Activated T-cell treated with anti-CD3 and anti-CD28 coated beads for 4 hours (primary cell): Measurements from ENCODE around the gene ADRA2A.

Experiments used
- DNase-seq: peaks from one replicate; pipeline ENCODE4 v3.0.0-alpha.2; 2020

Gene ADRA2A

GRCh38 chr10:111084366-111085255, 7.8 kb downstream of the ADRA2A start:
- no peak for DNase-seq

GRCh38 chr10:111085690-111086353, 9.0 kb downstream of the ADRA2A start:
- no peak for DNase-seq

- DNase-seq, result no peak
Observed at GRCh38 chr10:111086574-111086973, 9.7 kb downstream of the ADRA2A start.

GRCh38 chr10:111087331-111087756, 10.5 kb downstream of the ADRA2A start:
- no peak for DNase-seq

- DNase-seq, result no peak
Observed at GRCh38 chr10:111087968-111088505, 11.2 kb downstream of the ADRA2A start.

GRCh38 chr10:111089293-111089692, 12.5 kb downstream of the ADRA2A start:
- DNase-seq, result no peak

- DNase-seq, result no peak
Observed at GRCh38 chr10:111091833-111092232, 15.0 kb downstream of the ADRA2A start.

- DNase-seq, result no peak
Observed at GRCh38 chr10:111093741-111094380, 17.0 kb downstream of the ADRA2A start.

GRCh38 chr10:111098679-111099437, 22.0 kb downstream of the ADRA2A start:
- DNase-seq, result no peak

GRCh38 chr10:111100198-111100597, 23.4 kb downstream of the ADRA2A start:
- DNase-seq, result no peak

- DNase-seq, result no peak
Observed at GRCh38 chr10:111101796-111102195, 25.0 kb downstream of the ADRA2A start.

- DNase-seq, result no peak
Observed at GRCh38 chr10:111102359-111102837, 25.6 kb downstream of the ADRA2A start.

GRCh38 chr10:111103196-111103840, 26.5 kb downstream of the ADRA2A start:
- no peak for DNase-seq

GRCh38 chr10:111104811-111105210, 28.0 kb downstream of the ADRA2A start:
- DNase-seq, result no peak

- no peak for DNase-seq
Observed at GRCh38 chr10:111106081-111106480, 29.3 kb downstream of the ADRA2A start.

GRCh38 chr10:111107023-111107422, 30.2 kb downstream of the ADRA2A start:
- no peak for DNase-seq

- DNase-seq, result no peak
Observed at GRCh38 chr10:111107846-111108245, 31.0 kb downstream of the ADRA2A start.

- DNase-seq, result no peak
Observed at GRCh38 chr10:111108441-111108840, 31.6 kb downstream of the ADRA2A start.

- DNase-seq, result no peak
Observed at GRCh38 chr10:111109501-111110242, 32.8 kb downstream of the ADRA2A start.

- DNase-seq, result no peak
Observed at GRCh38 chr10:111110771-111111170, 33.9 kb downstream of the ADRA2A start.

GRCh38 chr10:111112333-111112732, 35.5 kb downstream of the ADRA2A start:
- DNase-seq, result no peak
